ENCODE measurements around the gene VCAM1. TPM values are rescaled to one million over a fixed set of nuclear protein-coding genes. Genes with fewer than 3 reads are reported as not detected.
"Not testable (repeated sequence)": the region's sequence is repeated elsewhere in the genome, so short reads cannot be mapped to it uniquely, and the experiment has no call there.

VCAM1 gene, protein sequence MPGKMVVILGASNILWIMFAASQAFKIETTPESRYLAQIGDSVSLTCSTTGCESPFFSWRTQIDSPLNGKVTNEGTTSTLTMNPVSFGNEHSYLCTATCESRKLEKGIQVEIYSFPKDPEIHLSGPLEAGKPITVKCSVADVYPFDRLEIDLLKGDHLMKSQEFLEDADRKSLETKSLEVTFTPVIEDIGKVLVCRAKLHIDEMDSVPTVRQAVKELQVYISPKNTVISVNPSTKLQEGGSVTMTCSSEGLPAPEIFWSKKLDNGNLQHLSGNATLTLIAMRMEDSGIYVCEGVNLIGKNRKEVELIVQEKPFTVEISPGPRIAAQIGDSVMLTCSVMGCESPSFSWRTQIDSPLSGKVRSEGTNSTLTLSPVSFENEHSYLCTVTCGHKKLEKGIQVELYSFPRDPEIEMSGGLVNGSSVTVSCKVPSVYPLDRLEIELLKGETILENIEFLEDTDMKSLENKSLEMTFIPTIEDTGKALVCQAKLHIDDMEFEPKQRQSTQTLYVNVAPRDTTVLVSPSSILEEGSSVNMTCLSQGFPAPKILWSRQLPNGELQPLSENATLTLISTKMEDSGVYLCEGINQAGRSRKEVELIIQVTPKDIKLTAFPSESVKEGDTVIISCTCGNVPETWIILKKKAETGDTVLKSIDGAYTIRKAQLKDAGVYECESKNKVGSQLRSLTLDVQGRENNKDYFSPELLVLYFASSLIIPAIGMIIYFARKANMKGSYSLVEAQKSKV
- 10 to 100 TPM in 10 of 12 donors, 1 to 10 TPM in 1, not detected in 1; 5.4 to 25.0 (median 12.4) TPM for polyA plus RNA-seq (ENCODE audit: insufficient read length in 12 of 12)
- long read RNA-seq, donor 1, partial matches to known transcripts = 0 of 7 reads
- long read RNA-seq, donor 1, other reads (novel, unspliced or antisense) = 0 of 7 reads
- long read RNA-seq, donor 2, transcript VCAM1-201 (9 exons, 3,083 nt) = major isoform, 5 of 5 reads
- long read RNA-seq, donor 2, partial matches to known transcripts = 0 of 5 reads
- long read RNA-seq, donor 2, other reads (novel, unspliced or antisense) = 0 of 5 reads
- long read RNA-seq, donor 3 = 0 reads
- long read RNA-seq, donor 4, partial matches to known transcripts = 0 of 1 reads
- long read RNA-seq, donor 4, other reads (novel, unspliced or antisense) = 0 of 1 reads
- long read RNA-seq, donor 5, transcript VCAM1-201 (9 exons, 3,083 nt) = major isoform, 7 of 7 reads
- long read RNA-seq, donor 5, partial matches to known transcripts = 0 of 7 reads
- long read RNA-seq, donor 5, other reads (novel, unspliced or antisense) = 0 of 7 reads
- long read RNA-seq, donor 6, partial matches to known transcripts = 0 of 4 reads
- long read RNA-seq, donor 6, other reads (novel, unspliced or antisense) = 0 of 4 reads
- long read RNA-seq, donor 7, partial matches to known transcripts = 0 of 1 reads
- long read RNA-seq, donor 7, other reads (novel, unspliced or antisense) = 0 of 1 reads
- long read RNA-seq, donor 8, partial matches to known transcripts = 0 of 4 reads
- long read RNA-seq, donor 8, other reads (novel, unspliced or antisense) = 0 of 4 reads
- long read RNA-seq, donor 9, partial matches to known transcripts = 0 of 3 reads
- long read RNA-seq, donor 9, other reads (novel, unspliced or antisense) = 0 of 3 reads
- long read RNA-seq, donor 10, partial matches to known transcripts = 0 of 4 reads
- long read RNA-seq, donor 10, other reads (novel, unspliced or antisense) = 0 of 4 reads
- long read RNA-seq, donor 11, partial matches to known transcripts = 0 of 4 reads
- long read RNA-seq, donor 11, other reads (novel, unspliced or antisense) = 0 of 4 reads

DNA sequence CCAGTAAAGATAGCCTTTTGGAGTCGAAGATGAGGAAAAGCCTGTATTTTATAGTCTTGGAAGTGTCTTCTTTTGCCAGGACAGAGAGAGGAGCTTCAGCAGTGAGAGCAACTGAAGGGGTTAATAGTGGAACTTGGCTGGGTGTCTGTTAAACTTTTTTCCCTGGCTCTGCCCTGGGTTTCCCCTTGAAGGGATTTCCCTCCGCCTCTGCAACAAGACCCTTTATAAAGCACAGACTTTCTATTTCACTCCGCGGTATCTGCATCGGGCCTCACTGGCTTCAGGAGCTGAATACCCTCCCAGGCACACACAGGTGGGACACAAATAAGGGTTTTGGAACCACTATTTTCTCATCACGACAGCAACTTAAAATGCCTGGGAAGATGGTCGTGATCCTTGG lies at the start of gene VCAM1:
VCAM1 (plus strand) TSS at position 253 of the 400 bp plus-strand sequence; CDS start at position 372, 119 bp downstream.
- DNase-seq = peak; percentile 61

DNA sequence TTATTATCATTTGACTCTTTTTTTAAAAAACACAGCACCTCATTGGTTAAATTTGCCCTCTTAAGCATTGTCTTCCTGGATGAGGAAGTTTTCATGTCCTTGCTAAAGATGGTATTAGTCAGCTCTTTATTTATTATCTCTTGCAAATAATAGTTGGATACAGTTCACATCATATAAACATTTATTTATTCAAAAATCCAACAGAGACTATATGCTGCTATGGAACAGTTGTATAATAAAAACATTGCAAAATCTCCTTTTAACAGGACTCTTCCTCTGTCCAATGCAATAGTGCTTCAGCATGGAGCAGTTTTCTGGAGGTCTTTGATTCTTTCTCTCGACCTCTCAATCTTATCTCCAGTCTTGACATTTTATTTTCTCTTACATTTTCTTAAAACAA lies 49.5 kb upstream of the VCAM1 start:
- no peak for DNase-seq

DNA sequence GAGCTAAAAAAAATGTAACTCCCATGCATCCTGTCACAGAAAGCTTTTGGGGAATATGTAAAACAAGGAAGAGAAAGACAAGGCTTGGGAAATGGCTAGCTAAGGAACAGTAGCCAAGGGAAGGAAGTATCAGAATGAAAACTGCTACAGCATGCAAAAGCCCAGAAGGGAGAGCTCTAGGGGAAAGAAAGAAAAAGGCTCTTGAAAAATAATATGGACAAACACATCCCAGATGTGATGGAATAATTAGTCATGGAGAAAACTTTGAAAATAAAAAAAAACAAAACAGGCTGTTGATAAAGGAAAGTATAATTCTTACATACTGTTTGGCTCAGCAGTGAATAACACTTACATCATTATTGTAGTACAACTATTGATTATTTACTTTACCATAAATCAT lies 47.9 kb upstream of the VCAM1 start:
- no peak for DNase-seq

DNA sequence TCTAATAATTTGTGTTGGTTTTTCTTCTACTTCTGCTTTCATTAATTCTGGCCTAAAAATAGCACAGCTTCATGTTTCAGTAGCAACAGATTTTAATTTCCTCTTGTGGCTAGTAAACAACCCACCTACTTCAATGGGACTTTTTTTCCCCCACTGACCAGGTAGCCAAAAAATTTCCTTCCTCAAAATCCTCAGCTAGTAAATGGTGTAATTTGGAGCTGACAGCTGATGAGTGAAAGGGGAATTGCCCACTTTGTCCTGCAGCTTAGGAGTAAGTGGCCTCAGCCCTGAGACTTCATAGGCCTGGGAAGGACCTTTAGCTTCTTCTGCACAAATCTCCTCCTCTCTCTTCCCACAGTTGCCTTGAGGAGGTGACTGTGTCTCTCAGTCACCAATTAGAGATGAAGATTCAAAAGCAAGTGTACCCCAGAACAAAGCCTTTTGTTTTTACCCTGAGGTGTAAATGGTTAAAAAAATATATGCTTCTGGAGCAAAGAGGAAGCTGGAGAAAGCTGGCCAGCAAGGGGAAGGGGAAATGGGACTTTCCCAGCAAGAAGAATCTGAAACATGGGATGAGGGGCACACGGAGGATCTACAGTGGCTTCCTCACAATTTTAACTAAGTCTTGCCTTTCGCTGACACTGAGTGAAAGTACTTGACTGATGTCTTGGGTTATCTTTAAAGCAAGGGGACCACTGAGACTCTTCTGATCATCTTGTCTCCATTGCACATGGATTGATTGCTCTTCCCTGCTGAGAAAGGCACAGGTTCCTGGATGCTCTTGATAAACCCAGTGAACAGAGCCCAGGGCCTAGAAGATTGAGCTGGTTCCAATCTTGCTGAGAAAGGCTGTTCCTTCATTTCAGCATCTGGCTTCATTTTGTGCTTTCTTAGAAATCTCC lies 35.8 kb upstream of the VCAM1 start:
- no peak for DNase-seq

DNA sequence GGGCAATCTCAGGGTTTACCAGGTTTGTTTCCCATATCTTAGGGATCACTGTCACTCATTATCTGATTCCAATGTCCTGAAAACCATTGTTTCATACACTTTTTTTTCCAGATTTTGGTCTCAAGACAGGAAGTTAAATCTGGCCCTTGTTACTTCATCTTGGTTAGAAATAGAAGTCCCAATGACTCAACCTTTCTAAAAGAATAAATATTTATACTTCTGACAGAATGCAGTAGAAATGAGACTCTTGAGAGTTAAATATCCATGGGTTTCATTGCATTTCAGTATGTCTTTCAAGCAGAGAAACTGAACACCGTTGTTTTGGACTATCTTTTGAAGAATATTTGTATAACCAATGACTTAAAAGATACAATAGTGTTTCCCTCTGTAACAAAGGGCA lies 19.8 kb upstream of the VCAM1 start:
- no peak for DNase-seq

DNA sequence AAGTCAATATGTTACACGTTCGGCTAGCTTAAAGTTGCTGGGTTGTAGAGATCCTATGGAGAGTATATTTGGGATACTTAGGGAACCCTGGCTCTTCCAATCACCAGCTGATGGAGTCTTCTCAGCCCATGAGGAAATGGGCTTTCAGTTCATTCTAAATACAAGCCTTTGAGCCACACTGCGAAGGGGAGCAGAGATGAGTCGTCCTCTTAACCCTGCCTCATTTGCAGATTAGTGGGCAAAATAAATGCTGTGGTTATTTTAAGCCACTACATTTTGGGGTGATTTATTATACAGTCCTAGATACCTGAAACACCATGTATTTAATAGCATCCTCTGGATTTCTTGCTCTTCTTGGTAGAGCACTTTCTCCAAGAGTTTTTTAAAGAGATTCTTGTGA lies 19.0 kb upstream of the VCAM1 start:
- DNase-seq = no peak

DNA sequence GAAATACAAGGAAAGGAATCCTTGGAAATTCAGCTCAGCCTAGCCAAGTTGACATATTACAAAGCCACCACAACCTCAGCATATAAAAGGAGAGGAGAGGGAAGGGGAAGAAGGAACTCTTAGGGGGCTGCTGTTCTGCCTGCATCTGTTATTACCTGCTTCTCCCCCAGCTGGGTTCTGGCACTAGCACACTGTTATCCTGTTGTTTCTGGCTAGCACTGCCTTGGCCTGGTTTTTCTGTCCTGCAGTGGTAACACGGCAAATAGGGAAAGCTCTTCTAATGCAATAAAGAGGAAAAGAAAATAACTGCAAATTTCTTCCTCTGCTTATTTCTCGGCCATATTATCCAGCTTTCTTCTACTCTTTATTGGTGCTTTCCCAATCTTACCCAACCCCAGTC lies 16.5 kb upstream of the VCAM1 start:
- DNase-seq = no peak

DNA sequence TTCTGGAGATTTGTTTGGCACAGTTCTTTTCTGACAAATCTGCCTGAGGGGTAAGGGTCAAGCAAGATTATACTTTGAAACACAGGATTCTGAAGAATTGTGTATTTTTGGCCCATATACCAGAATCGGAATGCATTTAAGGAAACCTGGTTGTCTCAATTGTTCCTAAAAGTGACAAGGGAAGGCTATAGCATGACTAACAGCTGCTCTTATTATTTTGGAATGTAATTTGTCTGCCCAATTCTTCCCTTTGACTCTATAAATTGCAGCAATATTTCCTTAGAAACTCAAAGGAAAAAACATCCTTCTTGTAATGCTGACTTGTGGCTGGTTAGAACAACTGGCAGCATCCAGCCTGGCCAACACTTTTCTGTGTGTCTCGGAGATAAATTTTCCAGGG lies 15.8 kb upstream of the VCAM1 start:
- DNase-seq = no peak

DNA sequence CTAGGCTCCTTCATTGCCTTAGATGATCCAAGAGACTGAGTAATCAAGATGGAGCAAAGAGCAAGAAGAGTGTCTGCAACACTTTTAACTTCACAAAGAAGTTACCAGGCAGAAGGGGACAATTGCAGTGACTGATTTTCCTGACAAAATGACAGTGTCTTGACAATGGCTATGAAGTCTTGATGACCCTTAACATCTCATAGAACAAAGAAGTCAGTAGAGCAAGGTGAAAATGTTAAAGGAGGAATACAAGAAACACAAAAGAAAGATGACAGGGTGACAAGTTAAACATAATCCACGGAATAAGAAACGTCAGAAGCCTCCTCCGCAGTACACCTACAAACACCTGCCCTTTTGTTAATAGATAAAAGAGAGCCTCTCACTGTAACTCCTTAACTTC lies 15.1 kb upstream of the VCAM1 start:
- DNase-seq = no peak

DNA sequence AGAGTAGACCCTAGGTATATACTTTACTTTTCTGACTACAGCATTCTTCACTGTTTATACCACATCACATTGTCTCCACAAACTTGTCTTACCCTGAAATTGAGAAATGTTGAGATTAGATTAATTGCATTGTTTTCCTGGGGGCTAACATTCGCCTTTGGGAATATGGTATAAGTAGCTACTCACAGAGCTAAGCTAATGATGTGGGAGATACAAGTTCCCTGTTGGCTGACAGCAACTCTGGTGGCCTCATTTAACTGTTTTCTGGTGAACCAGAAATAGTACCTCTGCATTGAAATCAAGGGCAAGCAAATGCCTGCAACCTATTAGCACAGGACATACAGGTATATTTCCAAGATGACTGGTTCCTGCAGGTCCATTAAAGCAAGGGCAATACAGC lies 13.2 kb upstream of the VCAM1 start:
- no peak for DNase-seq

DNA sequence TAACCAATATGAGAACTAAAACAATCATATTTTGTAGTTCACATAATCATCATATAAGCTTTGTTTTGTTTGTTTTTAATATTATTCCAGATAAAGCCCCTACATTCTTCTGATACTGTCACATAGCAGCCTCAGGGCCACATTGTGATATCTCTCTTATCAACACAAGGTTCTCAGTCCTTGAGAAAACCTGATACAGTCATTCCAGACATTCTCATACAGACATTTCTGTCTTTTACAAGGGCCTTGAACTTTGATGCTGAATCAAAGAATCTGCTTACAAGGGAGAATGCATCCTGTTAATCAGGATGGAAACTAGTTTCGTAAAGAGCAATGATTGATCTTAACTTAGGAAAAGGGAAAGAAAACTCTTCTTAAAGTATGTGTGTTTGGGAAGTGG lies 12.7 kb upstream of the VCAM1 start:
- no peak for DNase-seq

DNA sequence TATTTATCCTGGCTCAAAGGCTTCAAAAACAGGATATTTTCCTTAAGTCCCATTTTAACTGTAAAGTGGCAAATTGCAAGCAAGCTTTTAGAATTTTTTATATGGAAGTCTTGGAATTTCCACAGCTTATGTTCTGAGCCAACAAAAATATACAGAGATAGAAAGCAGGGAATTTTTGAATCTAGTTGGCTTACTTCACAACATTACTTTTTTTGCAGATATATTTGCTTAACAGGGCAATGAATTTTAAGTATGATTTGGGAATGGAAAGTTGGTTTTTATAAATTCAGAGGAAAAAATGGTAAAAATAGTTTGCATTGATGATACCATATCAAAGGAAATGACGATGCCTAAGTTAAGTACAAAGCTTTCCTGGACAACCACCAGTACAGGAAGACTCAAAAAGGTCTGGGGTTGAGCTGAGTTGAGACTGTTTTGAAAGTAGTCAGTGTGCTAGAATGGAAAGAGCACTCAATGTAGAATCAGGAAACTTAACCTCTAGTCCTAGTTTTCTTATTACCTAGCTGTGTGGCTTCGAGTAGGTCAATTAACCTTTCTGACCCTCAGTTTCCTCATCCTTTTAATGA lies 11.0 kb upstream of the VCAM1 start:
- no peak for DNase-seq

DNA sequence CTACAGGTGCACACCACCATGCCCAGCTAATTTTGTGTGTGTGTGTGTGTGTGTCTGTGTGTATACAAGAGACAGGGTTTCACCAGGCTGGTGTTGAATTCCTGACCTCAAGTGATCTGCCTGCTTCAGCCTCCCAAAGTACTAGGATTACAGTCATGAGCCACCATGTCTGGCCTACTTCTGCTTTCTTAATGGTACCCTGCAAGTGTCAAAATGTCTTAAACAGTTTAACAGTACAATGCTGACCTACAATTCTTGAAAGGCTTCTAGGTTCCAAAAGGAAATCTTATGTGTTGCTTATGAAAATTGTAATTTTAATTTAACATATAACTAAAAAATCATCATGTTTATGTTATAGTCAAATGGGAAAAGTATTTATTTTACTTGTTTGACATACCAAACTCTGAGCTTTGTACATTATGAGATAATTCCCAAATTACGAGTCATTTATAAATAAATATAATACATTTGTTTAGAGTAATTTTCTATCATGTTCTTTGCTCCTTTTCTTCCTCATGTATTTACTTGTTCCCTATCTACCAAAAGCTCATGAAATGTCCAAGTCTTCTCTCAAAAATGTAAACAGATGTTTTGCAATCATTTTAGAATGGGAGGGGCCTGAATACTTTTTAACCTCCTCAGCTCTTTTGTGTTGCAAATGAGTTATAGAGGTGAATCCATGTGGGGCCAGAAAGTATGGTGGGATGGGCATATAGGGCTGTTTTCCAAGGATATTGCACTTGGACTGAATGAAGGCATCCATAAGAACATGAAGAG lies 8.4 kb upstream of the VCAM1 start:
- DNase-seq = no peak

DNA sequence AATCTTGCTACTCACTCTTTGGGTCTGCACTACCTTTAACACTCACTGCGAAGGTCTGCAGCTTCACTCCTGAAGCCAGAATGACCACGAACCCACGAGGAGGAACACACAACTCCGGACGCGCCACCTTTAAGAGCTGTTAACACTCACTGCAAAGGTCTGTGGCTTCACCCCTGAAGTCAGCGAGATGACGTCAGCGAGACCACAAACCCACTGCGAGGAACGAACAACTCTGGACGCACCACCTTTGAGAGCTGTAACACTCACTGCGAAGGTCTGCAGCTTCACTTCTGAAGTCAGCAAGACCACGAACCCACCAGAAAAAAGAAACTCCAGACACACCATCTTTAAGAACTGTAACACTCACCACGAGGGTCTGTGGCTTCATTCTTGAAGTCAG lies 6.5 kb upstream of the VCAM1 start:
- not testable (repeated sequence) for DNase-seq

DNA sequence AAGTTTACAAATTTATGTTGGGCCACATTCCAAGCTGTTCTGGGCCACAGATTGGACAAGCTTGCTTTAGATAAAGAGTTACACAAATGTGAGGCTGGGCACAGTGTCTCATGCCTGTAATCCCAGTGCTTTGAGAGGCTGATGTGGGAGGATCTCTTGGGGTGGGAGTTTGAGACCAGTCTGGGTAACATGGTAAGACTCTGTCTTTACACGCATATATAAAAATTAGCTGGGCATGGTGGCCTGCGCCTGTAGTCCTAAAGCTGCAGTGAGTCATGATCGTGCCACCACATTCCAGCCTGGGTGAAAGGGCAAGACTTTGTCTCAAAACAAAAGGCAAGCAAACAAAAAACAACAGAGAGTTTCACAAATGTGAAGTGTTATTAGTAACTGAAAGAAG lies 5.9 kb upstream of the VCAM1 start:
- DNase-seq = no peak

DNA sequence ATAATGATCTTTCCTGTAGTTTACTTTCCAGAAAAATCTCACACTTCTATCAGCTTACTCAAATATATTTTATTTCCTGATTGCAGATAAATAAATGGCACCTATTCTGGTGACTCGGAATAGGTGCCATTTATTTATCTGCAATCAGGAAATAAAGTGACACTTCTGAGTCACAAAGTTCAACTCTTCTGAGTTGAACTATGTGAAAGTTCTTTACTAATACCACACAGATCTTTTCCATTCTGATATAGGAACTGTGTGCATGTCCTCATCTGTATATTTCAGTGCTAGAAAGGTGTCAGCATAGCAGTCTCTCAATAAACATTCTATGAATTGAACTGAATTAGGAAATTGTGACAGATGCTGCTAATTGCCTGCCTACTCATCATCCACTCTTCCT lies 4.9 kb upstream of the VCAM1 start:
- no peak for DNase-seq

DNA sequence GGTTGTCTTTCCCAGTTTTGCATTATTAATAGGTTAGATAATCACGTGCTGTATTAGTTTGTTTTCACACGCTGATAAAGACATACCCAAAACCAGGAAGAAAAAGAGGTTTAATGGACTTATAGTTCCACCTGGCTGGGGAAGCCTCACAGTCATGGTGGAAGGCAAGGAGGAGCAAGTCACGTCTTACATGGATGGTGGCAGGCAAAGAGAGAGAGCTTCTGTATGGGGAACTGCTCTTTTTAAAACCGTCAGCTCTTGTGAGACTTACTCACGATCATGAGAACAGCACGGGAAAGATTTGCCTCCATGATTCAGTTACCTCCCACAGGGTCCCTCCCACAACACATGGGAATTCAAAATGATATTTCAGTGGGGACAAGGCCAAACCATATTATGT lies 2.3 kb upstream of the VCAM1 start:
- DNase-seq = no peak

DNA sequence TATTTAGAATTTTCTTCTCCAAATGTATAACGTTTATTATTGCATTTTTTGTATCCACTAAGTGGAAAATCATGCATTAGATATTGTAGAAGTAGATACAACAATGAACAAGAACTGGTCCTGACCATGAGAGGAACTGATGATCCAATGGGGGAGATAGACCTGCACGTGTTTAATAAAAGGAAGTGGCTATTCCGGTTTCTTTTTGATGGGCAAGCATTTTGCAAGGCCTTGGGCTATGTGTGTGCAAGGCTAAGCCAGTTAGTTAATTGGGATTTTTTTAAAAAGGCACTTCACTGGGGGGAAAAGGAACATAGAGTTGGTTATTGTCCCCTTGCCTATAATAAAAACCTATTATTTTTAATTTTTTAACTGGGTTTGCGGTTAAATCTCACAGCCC lies 961 bp upstream of the VCAM1 start:
- DNase-seq = no peak

DNA sequence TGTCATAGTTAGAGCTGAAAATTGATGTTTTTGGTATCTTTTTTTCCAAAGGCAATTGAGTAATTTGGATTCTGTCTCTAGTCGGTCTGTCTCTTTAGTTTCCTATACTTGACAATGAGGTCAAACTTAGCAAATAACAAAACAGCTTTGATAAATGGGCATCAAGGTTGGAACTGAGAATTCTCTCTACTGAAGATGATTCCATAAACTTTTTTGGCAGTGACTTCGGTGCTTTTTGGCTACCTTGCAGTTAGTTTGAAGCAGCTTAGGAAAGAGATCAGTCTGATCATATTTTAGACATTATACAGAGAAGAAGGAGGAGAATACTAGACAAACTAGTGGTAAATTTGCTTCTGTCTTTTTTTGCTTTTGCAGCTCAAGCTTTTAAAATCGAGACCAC lies 559 bp downstream of the VCAM1 start:
- no peak for DNase-seq
